ENCODE data around the gene EZH1.
A peak's percentile ranks its signal among the peaks of the same experiment; 100 is the strongest.
"Not testable (repeated sequence)": the region's sequence is repeated elsewhere in the genome, so short reads cannot be mapped to it uniquely, and the experiment has no call there.

Gene EZH1

GRCh38 chr17:42672038-42672437, 72.8 kb downstream of the EZH1 start:
- Histone ChIP-seq H3K4me1 (ENCODE audit: control insufficient read depth in 1 of 2, insufficient read depth in 2 of 2, low read length in 2 of 2) (peaks cover 13 to 48% of the 10 kb centered on the region in 2 donors), H3K27ac (ENCODE audit: low read length) (no peak overlapping the region), H3K27me3 (ENCODE audit: low read depth, low read length) (no peaks in the 10 kb centered on the region), H3K4me3 (ENCODE audit: low read depth in 1 of 2, low read length in 2 of 2) (no peak overlapping the region), H3K36me3 (ENCODE audit: control insufficient read depth in 1 of 2, insufficient read depth in 2 of 2, low read length in 2 of 2) (peaks cover 9 to 40% of the 10 kb centered on the region in 2 donors), H3K9me3 (ENCODE audit: control insufficient read depth in 1 of 2, low read length in 2 of 2) (no peaks in the 10 kb centered on the region)

- H3K4me1 ChIP-seq (ENCODE audit: control insufficient read depth in 1 of 2, insufficient read depth in 2 of 2, low read length in 2 of 2), result peaks cover 13 to 49% of the 10 kb centered on the region in 2 donors
- H3K27ac ChIP-seq (ENCODE audit: low read length), result no peak overlapping the region
- H3K4me3 ChIP-seq (ENCODE audit: low read depth in 1 of 2, low read length in 2 of 2), result no peak overlapping the region
- H3K9me3 ChIP-seq (ENCODE audit: control insufficient read depth in 1 of 2, low read length in 2 of 2), result no peaks in the 10 kb centered on the region
- H3K36me3 ChIP-seq (ENCODE audit: control insufficient read depth in 1 of 2, insufficient read depth in 2 of 2, low read length in 2 of 2), result peaks cover 10 to 49% of the 10 kb centered on the region in 2 donors
- H3K27me3 ChIP-seq (ENCODE audit: low read depth, low read length), result no peaks in the 10 kb centered on the region
Observed at GRCh38 chr17:42670789-42671657, 73.8 kb downstream of the EZH1 start.

- Histone ChIP-seq H3K4me3 (ENCODE audit: low read depth in 1 of 2, low read length in 2 of 2) (no peak overlapping the region), H3K27ac (ENCODE audit: low read length) (no peak overlapping the region), H3K27me3 (ENCODE audit: low read depth, low read length) (no peaks in the 10 kb centered on the region), H3K36me3 (ENCODE audit: control insufficient read depth in 1 of 2, insufficient read depth in 2 of 2, low read length in 2 of 2) (peaks cover 10 to 57% of the 10 kb centered on the region in 2 donors), H3K9me3 (ENCODE audit: control insufficient read depth in 1 of 2, low read length in 2 of 2) (no peaks in the 10 kb centered on the region), H3K4me1 (ENCODE audit: control insufficient read depth in 1 of 2, insufficient read depth in 2 of 2, low read length in 2 of 2) (peaks cover 13 to 45% of the 10 kb centered on the region in 2 donors)
Observed at GRCh38 chr17:42669977-42670788, 74.7 kb downstream of the EZH1 start.

- Histone ChIP-seq H3K27me3 (ENCODE audit: low read depth, low read length) (no peaks in the 10 kb centered on the region), H3K4me3 (ENCODE audit: low read depth in 1 of 2, low read length in 2 of 2) (no peak overlapping the region), H3K36me3 (ENCODE audit: control insufficient read depth in 1 of 2, insufficient read depth in 2 of 2, low read length in 2 of 2) (peaks cover 10 to 57% of the 10 kb centered on the region in 2 donors)
Observed at GRCh38 chr17:42669705-42669976, 75.2 kb downstream of the EZH1 start.

GRCh38 chr17:42667088-42667951, 77.5 kb downstream of the EZH1 start:
- H3K27me3 ChIP-seq (ENCODE audit: low read depth, low read length), result no peaks in the 10 kb centered on the region
- no peak overlapping the region for H3K4me3 ChIP-seq (ENCODE audit: low read depth in 1 of 2, low read length in 2 of 2)
- H3K9me3 ChIP-seq (ENCODE audit: control insufficient read depth in 1 of 2, low read length in 2 of 2), result no peaks in the 10 kb centered on the region
- peaks cover 8 to 21% of the 10 kb centered on the region in 2 donors for H3K4me1 ChIP-seq (ENCODE audit: control insufficient read depth in 1 of 2, insufficient read depth in 2 of 2, low read length in 2 of 2)
- peak overlapping the region; percentile 64 for H3K27ac ChIP-seq (ENCODE audit: low read length)
- H3K36me3 ChIP-seq (ENCODE audit: control insufficient read depth in 1 of 2, insufficient read depth in 2 of 2, low read length in 2 of 2), result peaks cover 10 to 54% of the 10 kb centered on the region in 2 donors

More at GRCh38 chr17:42669705-42669976, 75.2 kb downstream of the EZH1 start:
- Histone ChIP-seq H3K4me1 (ENCODE audit: control insufficient read depth in 1 of 2, insufficient read depth in 2 of 2, low read length in 2 of 2) (peaks cover 13 to 39% of the 10 kb centered on the region in 2 donors), H3K27ac (ENCODE audit: low read length) (no peak overlapping the region), H3K9me3 (ENCODE audit: control insufficient read depth in 1 of 2, low read length in 2 of 2) (no peaks in the 10 kb centered on the region)

GRCh38 chr17:42666126-42666525, 78.7 kb downstream of the EZH1 start:
- not testable (repeated sequence) for H3K27ac ChIP-seq (ENCODE audit: low read length); H3K27me3 ChIP-seq (ENCODE audit: low read depth, low read length); H3K4me3 ChIP-seq (ENCODE audit: low read depth in 1 of 2, low read length in 2 of 2); H3K9me3 ChIP-seq (ENCODE audit: control insufficient read depth in 1 of 2, low read length in 2 of 2)
- peaks cover 8 to 21% of the 10 kb centered on the region in 2 donors for H3K4me1 ChIP-seq (ENCODE audit: control insufficient read depth in 1 of 2, insufficient read depth in 2 of 2, low read length in 2 of 2)
- peaks cover 7 to 46% of the 10 kb centered on the region in 2 donors for H3K36me3 ChIP-seq (ENCODE audit: control insufficient read depth in 1 of 2, insufficient read depth in 2 of 2, low read length in 2 of 2)

GRCh38 chr17:42665581-42666001, 79.2 kb downstream of the EZH1 start:
- Histone ChIP-seq H3K27me3 (ENCODE audit: low read depth, low read length) (no peaks in the 10 kb centered on the region), H3K27ac (ENCODE audit: low read length) (no peak overlapping the region), H3K4me1 (ENCODE audit: control insufficient read depth in 1 of 2, insufficient read depth in 2 of 2, low read length in 2 of 2) (peaks cover 8 to 22% of the 10 kb centered on the region in 2 donors), H3K9me3 (ENCODE audit: control insufficient read depth in 1 of 2, low read length in 2 of 2) (no peaks in the 10 kb centered on the region), H3K36me3 (ENCODE audit: control insufficient read depth in 1 of 2, insufficient read depth in 2 of 2, low read length in 2 of 2) (peaks cover 4 to 40% of the 10 kb centered on the region in 2 donors), H3K4me3 (ENCODE audit: low read depth in 1 of 2, low read length in 2 of 2) (no peak overlapping the region)

- no peaks in the 10 kb centered on the region for H3K27me3 ChIP-seq (ENCODE audit: low read depth, low read length)
- no peak overlapping the region for H3K27ac ChIP-seq (ENCODE audit: low read length)
- H3K4me1 ChIP-seq (ENCODE audit: control insufficient read depth in 1 of 2, insufficient read depth in 2 of 2, low read length in 2 of 2), result peaks cover 0 to 12% of the 10 kb centered on the region in 2 donors
- no peaks in the 10 kb centered on the region for H3K9me3 ChIP-seq (ENCODE audit: control insufficient read depth in 1 of 2, low read length in 2 of 2)
- H3K36me3 ChIP-seq (ENCODE audit: control insufficient read depth in 1 of 2, insufficient read depth in 2 of 2, low read length in 2 of 2), result peaks cover 0 to 16% of the 10 kb centered on the region in 2 donors
- H3K4me3 ChIP-seq (ENCODE audit: low read depth in 1 of 2, low read length in 2 of 2), result no peak overlapping the region
Observed at GRCh38 chr17:42660692-42661345, 84.0 kb downstream of the EZH1 start.

GRCh38 chr17:42659932-42660274, 84.9 kb downstream of the EZH1 start:
- peak overlapping the region; percentile 73 to 75 for H3K4me3 ChIP-seq (ENCODE audit: low read depth in 1 of 2, low read length in 2 of 2)
- H3K9me3 ChIP-seq (ENCODE audit: control insufficient read depth in 1 of 2, low read length in 2 of 2); H3K27ac ChIP-seq (ENCODE audit: low read length): not testable (repeated sequence)

GRCh38 chr17:42659079-42659931, 85.5 kb downstream of the EZH1 start, which contains the start of gene TUBG2:
TUBG2 (plus strand) TSS chr17:42659284; CDS start chr17:42659504, 220 bp downstream.
- Histone ChIP-seq H3K27ac (ENCODE audit: low read length) (peak within 1 kb of the TSS; percentile 23), H3K27me3 (ENCODE audit: low read depth, low read length) (no peaks in the 10 kb centered on the region), H3K9me3 (ENCODE audit: control insufficient read depth in 1 of 2, low read length in 2 of 2) (no peaks in the 10 kb centered on the region), H3K4me3 (ENCODE audit: low read depth in 1 of 2, low read length in 2 of 2) (peak within 1 kb of the TSS; percentile 73 to 75), H3K36me3 (ENCODE audit: control insufficient read depth in 1 of 2, insufficient read depth in 2 of 2, low read length in 2 of 2) (peaks cover 0 to 8% of the 10 kb centered on the region in 2 donors), H3K4me1 (ENCODE audit: control insufficient read depth in 1 of 2, insufficient read depth in 2 of 2, low read length in 2 of 2) (peaks cover 0 to 12% of the 10 kb centered on the region in 2 donors)

More at GRCh38 chr17:42659932-42660274, 84.9 kb downstream of the EZH1 start:
- not testable (repeated sequence) for H3K27me3 ChIP-seq (ENCODE audit: low read depth, low read length); H3K36me3 ChIP-seq (ENCODE audit: control insufficient read depth in 1 of 2, insufficient read depth in 2 of 2, low read length in 2 of 2)
- peaks cover 0 to 12% of the 10 kb centered on the region in 2 donors for H3K4me1 ChIP-seq (ENCODE audit: control insufficient read depth in 1 of 2, insufficient read depth in 2 of 2, low read length in 2 of 2)
